GM12878 (cell line): ENCODE data around the gene PSENEN. TPM values are rescaled to one million over a fixed set of nuclear protein-coding genes. Genes with fewer than 3 reads are reported as not detected.

Experiments used
- ATAC-seq: fragments of 200-7000 bp; cut with Tn5 transposase; 3 replicates; pipeline ENCODE4 v1.9.1; 2020; ENCODE audit warnings: mild to moderate bottlenecking, moderate library complexity
- BruUV-seq: library from RNA; stranded (reverse); fragments of 400-500 nt; replicated peaks from 2 replicates; lab custom pipeline; 2021; lab: Mats Ljungman, UMichigan
- CTCF ChIA-PET: fragments of 300-600 bp; sonication (Branson Sonifier 250); formaldehyde crosslinking; extraction: SDS; loops from one replicate; lab custom pipeline; 2021; ENCODE audit warnings: inconsistent platforms; lab: Yijun Ruan, JAX
- POLR2A ChIA-PET: fragments of 350-600 bp; formaldehyde crosslinking; extraction: SDS; loops from one replicate; lab custom pipeline; 2021; ENCODE audit warnings: inconsistent platforms; lab: Charles Lee
- RAD21 ChIA-PET: fragments of 300-600 bp; sonication (Branson Sonifier 250); formaldehyde crosslinking; loops from one replicate; lab custom pipeline; 2023; ENCODE audit warnings: antibody characterized with exemption; ENCODE audit not compliant: unreplicated experiment; lab: Charles Lee
- SMC1A ChIA-PET: fragments of 300-600 bp; sonication (Branson Sonifier 250); formaldehyde crosslinking; loops from one replicate; lab custom pipeline; 2023; ENCODE audit not compliant: unreplicated experiment, uncharacterized antibody; lab: Charles Lee
- DNase-seq: peaks from one replicate; pipeline ENCODE4 v3.0.0-alpha.2; 2011; ENCODE audit warnings: low read depth, low spot score
- FAIRE-seq: peaks from 3 replicates; lab custom pipeline; 2011; peaks lifted over from hg19 to GRCh38; lab: Jason Lieb, UNC
- H2AFZ ChIP-seq: 2 replicates; pipeline ENCODE4 v1.6.0; 2011; ENCODE audit warnings: low read depth, low read length, control low read depth; ENCODE audit not compliant: control insufficient read depth
- H3K27ac ChIP-seq: 2 replicates; pipeline ENCODE4 v1.5.1; 2011; ENCODE audit warnings: control low read depth; ENCODE audit not compliant: control insufficient read depth, insufficient read depth
- H3K27me3 ChIP-seq, 2 experiments: replicated peaks in 1 of 2; 2 replicates each; pipeline versions ENCODE4 v1.6.0 to v1.6.1; 2011; ENCODE audit warnings: low read length in 1 of 2; ENCODE audit not compliant: control insufficient read depth in 2 of 2, insufficient read depth in 2 of 2
- H3K36me3 ChIP-seq, 2 experiments: 2 replicates each; pipeline ENCODE4 v1.5.1; 2011; ENCODE audit warnings: low read length in 1 of 2; ENCODE audit not compliant: control insufficient read depth in 2 of 2, insufficient read depth in 2 of 2
- H3K4me1 ChIP-seq: 2 replicates; pipeline ENCODE4 v1.6.1; 2011; ENCODE audit warnings: mild to moderate bottlenecking, low read length, moderate library complexity, mixed read lengths; ENCODE audit not compliant: control insufficient read depth, insufficient read depth
- H3K4me2 ChIP-seq: 2 replicates; pipeline ENCODE4 v1.6.0; 2011; ENCODE audit warnings: control low read depth; ENCODE audit not compliant: control insufficient read depth, insufficient read depth
- H3K4me3 ChIP-seq: fragments of 200-600 bp; sonication (generic); 2 replicates; pipeline ENCODE4 v1.5.1; 2016
- H3K79me2 ChIP-seq: 2 replicates; pipeline ENCODE4 v1.6.0; 2011; ENCODE audit warnings: low read length; ENCODE audit not compliant: control insufficient read depth, insufficient read depth
- H3K9ac ChIP-seq: 2 replicates; pipeline ENCODE4 v1.8.0; 2011; ENCODE audit warnings: low read length, control low read depth, mixed read lengths; ENCODE audit not compliant: control insufficient read depth, insufficient read depth
- H3K9me3 ChIP-seq: replicated peaks from 3 replicates; pipeline ENCODE4 v1.5.1; 2011; ENCODE audit warnings: mild to moderate bottlenecking, low read length; ENCODE audit not compliant: control insufficient read depth, insufficient read depth
- H4K20me1 ChIP-seq: 2 replicates; pipeline ENCODE4 v1.6.0; 2011; ENCODE audit not compliant: control insufficient read depth, insufficient read depth
- CEBPB ChIP-seq, 2 experiments: fragments of 150-350 bp in 1 of 2; IDR thresholded peaks; 2 replicates each; pipeline ENCODE4 v1.6.1; 2012 to 2014; ENCODE audit warnings: low read depth in 2 of 2, low read length in 2 of 2, borderline replicate concordance in 1 of 2, inconsistent platforms in 1 of 2
- GATAD2B ChIP-seq: fragments of 450-650 bp; conservative IDR thresholded peaks from 2 replicates; pipeline ENCODE4 v1.6.1; 2017; ENCODE audit warnings: low read depth, mild to moderate bottlenecking, moderate library complexity
- LARP7 ChIP-seq: fragments of 450-650 bp; IDR thresholded peaks from 2 replicates; pipeline ENCODE4 v1.6.1; 2017; ENCODE audit warnings: mild to moderate bottlenecking
- NFYA ChIP-seq: IDR thresholded peaks from 2 replicates; pipeline ENCODE4 v1.6.1; 2011; ENCODE audit warnings: low read depth, mild to moderate bottlenecking, low read length, improper control_type of control experiment, borderline replicate concordance
- NR2F1 ChIP-seq: fragments of 450-650 bp; conservative IDR thresholded peaks from 2 replicates; pipeline ENCODE4 v1.6.1; 2017; ENCODE audit warnings: mild to moderate bottlenecking
- SUPT20H ChIP-seq: IDR thresholded peaks from 2 replicates; pipeline ENCODE4 v1.6.1; 2011; ENCODE audit warnings: low read depth, mild to moderate bottlenecking, low read length, moderate library complexity, borderline replicate concordance; ENCODE audit not compliant: control insufficient read depth
- WGBS: methylation state at CpG from one replicate; pipeline ENCODE4 v1.1.6; 2016; ENCODE audit warnings: low lambda C conversion rate; ENCODE audit not compliant: insufficient replicate concordance, insufficient coverage; ENCODE audit errors: missing lambda C conversion rate; 5-methylcytosine and 5-hydroxymethylcytosine counted together
- in situ Hi-C: fragments of 300-500 bp; cut with MboI; formaldehyde crosslinking; loops from 9 replicates; pipeline ENCODE4 v1.14.3; 2018; ENCODE audit warnings: mixed read lengths
- intact Hi-C: fragments of 100-400 bp; cut with micrococcal nuclease; formaldehyde crosslinking; loops from one replicate; pipeline ENCODE4 v1.14.2; 2022; ENCODE audit not compliant: unreplicated experiment
- polyA plus RNA-seq, 11 experiments: library from polyadenylated mRNA; depleted of rRNA in 4 of 11; unstranded in 6 of 11; stranded (reverse) in 5 of 11; fragments of >200 nt; fragmentation: Nextera tagmentation in 4 of 11; fragmentation: Illumina TruSeq in 1 of 11; extraction: Ambion mirVana in 4 of 11; extraction: Trizol in 1 of 11; gene quantifications; 1 replicate in 1 of 11; 2 replicates in 10 of 11; pipeline versions ENCODE4 v1.2.1 to v1.2.3, GENCODE V29; 2011 to 2016; ENCODE audit warnings: inconsistent platforms in 2 of 11, missing spikeins in 2 of 11, low read depth in 1 of 11
- total RNA-seq, 4 experiments: library from RNA; depleted of rRNA in 3 of 4; stranded (reverse); fragments of >200 nt in 3 of 4; fragmentation: Illumina TruSeq in 1 of 4; extraction: Trizol in 1 of 4; gene quantifications; 2 replicates each; pipeline versions ENCODE4 v1.2.1 to v1.2.3, GENCODE V29; 2013 to 2021
- TF ChIP-seq, protein P1 (sequence below): fragments of 450-650 bp; conservative IDR thresholded peaks from 2 replicates; pipeline ENCODE4 v1.6.1; 2017; ENCODE audit warnings: mild to moderate bottlenecking, moderate library complexity
- TF ChIP-seq, protein P2 (sequence below): IDR thresholded peaks from 2 replicates; pipeline ENCODE4 v1.6.1; 2012; ENCODE audit warnings: low read depth, low read length, improper control_type of control experiment
- TF ChIP-seq, protein P3 (sequence below): IDR thresholded peaks from 2 replicates; pipeline ENCODE4 v1.6.1; 2012; ENCODE audit warnings: low read depth, low read length, improper control_type of control experiment

The PSENEN gene
- total and polyA plus RNA-seq, 10 of the 15 experiments (the other 5 are each of a cell fraction or from before 2014, with no cell fraction given) = 14.4 to 178 (median 43.5) TPM

DNA sequence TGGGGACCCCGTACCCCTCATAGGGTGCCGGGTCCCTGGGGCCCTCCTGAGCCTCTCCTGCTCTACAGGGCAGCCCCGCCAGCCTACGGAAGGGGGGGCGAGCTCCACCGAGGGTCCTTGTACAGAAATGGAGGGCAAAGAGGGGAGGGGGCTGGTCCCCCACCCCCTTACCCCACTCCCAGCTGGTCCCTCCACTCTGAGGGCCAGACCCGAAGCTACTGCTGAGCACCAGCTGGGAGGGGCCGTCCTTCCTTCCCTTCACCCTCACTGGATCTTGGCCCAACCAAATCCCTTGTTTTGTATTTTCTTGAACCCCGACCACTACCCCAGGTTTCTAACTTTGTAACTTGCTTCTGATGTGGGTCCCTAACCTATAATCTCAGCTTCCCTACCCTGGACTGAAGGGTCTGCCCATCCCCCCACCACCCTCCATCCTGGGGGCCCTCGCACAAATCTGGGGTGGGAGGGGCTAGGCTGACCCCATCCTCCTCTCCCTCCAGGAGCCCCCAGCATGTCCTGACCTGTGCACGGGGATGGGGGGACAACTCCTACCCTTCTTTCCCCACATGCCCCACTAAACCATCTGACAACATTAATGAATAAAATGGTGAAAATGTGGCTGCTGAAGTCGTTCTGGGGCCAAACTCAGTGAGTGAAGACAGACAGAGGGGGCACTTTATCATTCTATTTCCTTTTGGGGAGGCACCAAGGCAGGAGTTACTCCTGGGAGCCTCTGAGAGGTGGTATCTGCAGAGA is 42.9 kb downstream of the PSENEN start:
- BruUV-seq = no TSS peak
- in situ Hi-C loops (no loop called here), intact Hi-C loops (no loop called here)
- TF ChIP-seq CEBPB (IDR thresholded peaks at IDR 0.05; ENCODE audit: borderline replicate concordance in 1 of 2, low read depth in 2 of 2, low read length in 2 of 2) = no peak
- TF ChIP-seq NFYA = no peak
- no peak for TF ChIP-seq NR2F1
- no peak for TF ChIP-seq LARP7
- TF ChIP-seq, protein P1, sequence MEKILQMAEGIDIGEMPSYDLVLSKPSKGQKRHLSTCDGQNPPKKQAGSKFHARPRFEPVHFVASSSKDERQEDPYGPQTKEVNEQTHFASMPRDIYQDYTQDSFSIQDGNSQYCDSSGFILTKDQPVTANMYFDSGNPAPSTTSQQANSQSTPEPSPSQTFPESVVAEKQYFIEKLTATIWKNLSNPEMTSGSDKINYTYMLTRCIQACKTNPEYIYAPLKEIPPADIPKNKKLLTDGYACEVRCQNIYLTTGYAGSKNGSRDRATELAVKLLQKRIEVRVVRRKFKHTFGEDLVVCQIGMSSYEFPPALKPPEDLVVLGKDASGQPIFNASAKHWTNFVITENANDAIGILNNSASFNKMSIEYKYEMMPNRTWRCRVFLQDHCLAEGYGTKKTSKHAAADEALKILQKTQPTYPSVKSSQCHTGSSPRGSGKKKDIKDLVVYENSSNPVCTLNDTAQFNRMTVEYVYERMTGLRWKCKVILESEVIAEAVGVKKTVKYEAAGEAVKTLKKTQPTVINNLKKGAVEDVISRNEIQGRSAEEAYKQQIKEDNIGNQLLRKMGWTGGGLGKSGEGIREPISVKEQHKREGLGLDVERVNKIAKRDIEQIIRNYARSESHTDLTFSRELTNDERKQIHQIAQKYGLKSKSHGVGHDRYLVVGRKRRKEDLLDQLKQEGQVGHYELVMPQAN = no peak
- no peak for TF ChIP-seq GATAD2B
- TF ChIP-seq SUPT20H = no peak
- TF ChIP-seq, protein P2, sequence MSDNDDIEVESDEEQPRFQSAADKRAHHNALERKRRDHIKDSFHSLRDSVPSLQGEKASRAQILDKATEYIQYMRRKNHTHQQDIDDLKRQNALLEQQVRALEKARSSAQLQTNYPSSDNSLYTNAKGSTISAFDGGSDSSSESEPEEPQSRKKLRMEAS = no peak
- TF ChIP-seq, protein P3, sequence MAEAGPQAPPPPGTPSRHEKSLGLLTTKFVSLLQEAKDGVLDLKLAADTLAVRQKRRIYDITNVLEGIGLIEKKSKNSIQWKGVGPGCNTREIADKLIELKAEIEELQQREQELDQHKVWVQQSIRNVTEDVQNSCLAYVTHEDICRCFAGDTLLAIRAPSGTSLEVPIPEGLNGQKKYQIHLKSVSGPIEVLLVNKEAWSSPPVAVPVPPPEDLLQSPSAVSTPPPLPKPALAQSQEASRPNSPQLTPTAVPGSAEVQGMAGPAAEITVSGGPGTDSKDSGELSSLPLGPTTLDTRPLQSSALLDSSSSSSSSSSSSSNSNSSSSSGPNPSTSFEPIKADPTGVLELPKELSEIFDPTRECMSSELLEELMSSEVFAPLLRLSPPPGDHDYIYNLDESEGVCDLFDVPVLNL = no peak
- FAIRE-seq = no peak
- SMC1A ChIA-PET = no interaction called here
- no peak overlapping the region for H3K4me3 ChIP-seq
- no peaks in the 10 kb centered on the region for H3K36me3 ChIP-seq
- 56% methylated on average over 12 of the region's 12 CpGs for WGBS
- RAD21 ChIA-PET = no interaction called here
- no peak overlapping the region for H3K27ac ChIP-seq
- CTCF ChIA-PET = interaction anchor here (1.5 to 3.1 kb wide), 2 partner anchors 12 to 94 kb away, joined by 3 to 12 read pairs; no protein-coding TSS in a partner anchor
- no peak overlapping the region for H3K4me2 ChIP-seq
- no peaks in the 10 kb centered on the region for H3K79me2 ChIP-seq
- H4K20me1 ChIP-seq = no peaks in the 10 kb centered on the region
- no peaks in the 10 kb centered on the region for H3K9me3 ChIP-seq
- POLR2A ChIA-PET = no interaction called here
- no peak for DNase-seq
- ATAC-seq = no peak
- no peak overlapping the region for H2AFZ ChIP-seq
- no peaks in the 10 kb centered on the region for H3K4me1 ChIP-seq
- H3K9ac ChIP-seq = no peak overlapping the region
- H3K27me3 ChIP-seq = no peaks in the 10 kb centered on the region; a peak in 1 of 4 replicates
